BJ (cell line): ENCODE measurements around the gene RALY. TPM values are rescaled to one million over a fixed set of nuclear protein-coding genes. Genes with fewer than 3 reads are reported as not detected.

Source experiments
- CTCF ChIA-PET: fragments of 350-600 bp; formaldehyde crosslinking; extraction: SDS; loops from one replicate; lab custom pipeline; 2021; ENCODE audit warnings: antibody characterized with exemption, inconsistent platforms; lab: Yijun Ruan, JAX
- POLR2A ChIA-PET: fragments of 300-600 bp; sonication (Branson Sonifier 250); formaldehyde crosslinking; extraction: SDS; loops from one replicate; lab custom pipeline; 2021; ENCODE audit warnings: antibody characterized with exemption; lab: Charles Lee
- DNase-seq: peaks from one replicate; pipeline ENCODE4 v3.0.0-alpha.2; 2011; ENCODE audit warnings: low read depth
- H3K27me3 ChIP-seq: 2 replicates; pipeline ENCODE4 v1.6.0; 2011; ENCODE audit warnings: low read length; ENCODE audit not compliant: control insufficient read depth, insufficient read depth
- H3K36me3 ChIP-seq: 2 replicates; pipeline ENCODE4 v1.5.1; 2011; ENCODE audit warnings: low read length; ENCODE audit not compliant: control insufficient read depth, insufficient read depth
- H3K4me3 ChIP-seq: 2 replicates; pipeline ENCODE4 v1.5.1; 2011; ENCODE audit warnings: low read depth, mild to moderate bottlenecking, control low read depth, low read length
- CTCF ChIP-seq: IDR thresholded peaks from 2 replicates; pipeline ENCODE4 v1.5.1; 2011; ENCODE audit warnings: low read depth, mild to moderate bottlenecking, control low read depth, inconsistent platforms, low read length, moderate library complexity; ENCODE audit not compliant: insufficient read depth
- polyA plus RNA-seq: library from polyadenylated mRNA; depleted of rRNA; stranded (reverse); fragments of >200 nt; gene quantifications from 2 replicates; pipeline ENCODE4 v1.2.3, GENCODE V29; 2011

Gene RALY
- polyA plus RNA-seq, 1 experiment = 144 TPM

DNA sequence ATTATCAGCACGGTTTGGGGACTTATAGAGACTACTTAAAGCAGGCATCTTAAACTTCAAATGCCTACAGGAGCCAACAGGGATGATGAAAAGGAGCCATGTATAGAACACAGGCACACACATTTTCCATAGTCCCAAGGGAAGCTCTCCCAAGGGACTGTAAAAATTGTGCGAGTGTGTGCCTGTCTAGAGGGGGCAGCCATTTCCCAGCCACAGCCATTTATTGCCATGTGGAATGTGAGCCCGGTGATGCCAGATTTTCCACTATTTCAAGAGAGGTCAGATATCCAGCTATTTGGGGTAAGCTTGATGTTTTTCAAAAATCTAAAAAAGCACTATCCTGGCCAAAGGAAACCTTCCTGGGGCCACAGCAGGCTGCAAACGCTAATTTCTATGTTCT lies 24.1 kb upstream of the RALY start:
- Histone ChIP-seq H3K4me3 (no peak overlapping the region), H3K36me3 (no peaks in the 10 kb centered on the region), H3K27me3 (no peaks in the 10 kb centered on the region)
- TF ChIP-seq CTCF = no peak
- CTCF ChIA-PET = interaction anchor here (1.1 to 1.5 kb wide), 2 partner anchors 11 to 100 kb away, joined by 3 to 7 read pairs; no protein-coding TSS in a partner anchor
- POLR2A ChIA-PET = no interaction called here
- no peak for DNase-seq

- Histone ChIP-seq H3K4me3 (no peak overlapping the region), H3K36me3 (no peaks in the 10 kb centered on the region), H3K27me3 (no peaks in the 10 kb centered on the region)
- TF ChIP-seq CTCF = no peak
- ChIA-PET POLR2A (no interaction called here), CTCF (interaction anchor here (1.1 to 1.5 kb wide), 2 partner anchors 11 to 99 kb away, joined by 3 to 7 read pairs; no protein-coding TSS in a partner anchor)
- no peak for DNase-seq
Observed at GRCh38 chr20:33970229-33970628, 23.5 kb upstream of the RALY start.

DNA sequence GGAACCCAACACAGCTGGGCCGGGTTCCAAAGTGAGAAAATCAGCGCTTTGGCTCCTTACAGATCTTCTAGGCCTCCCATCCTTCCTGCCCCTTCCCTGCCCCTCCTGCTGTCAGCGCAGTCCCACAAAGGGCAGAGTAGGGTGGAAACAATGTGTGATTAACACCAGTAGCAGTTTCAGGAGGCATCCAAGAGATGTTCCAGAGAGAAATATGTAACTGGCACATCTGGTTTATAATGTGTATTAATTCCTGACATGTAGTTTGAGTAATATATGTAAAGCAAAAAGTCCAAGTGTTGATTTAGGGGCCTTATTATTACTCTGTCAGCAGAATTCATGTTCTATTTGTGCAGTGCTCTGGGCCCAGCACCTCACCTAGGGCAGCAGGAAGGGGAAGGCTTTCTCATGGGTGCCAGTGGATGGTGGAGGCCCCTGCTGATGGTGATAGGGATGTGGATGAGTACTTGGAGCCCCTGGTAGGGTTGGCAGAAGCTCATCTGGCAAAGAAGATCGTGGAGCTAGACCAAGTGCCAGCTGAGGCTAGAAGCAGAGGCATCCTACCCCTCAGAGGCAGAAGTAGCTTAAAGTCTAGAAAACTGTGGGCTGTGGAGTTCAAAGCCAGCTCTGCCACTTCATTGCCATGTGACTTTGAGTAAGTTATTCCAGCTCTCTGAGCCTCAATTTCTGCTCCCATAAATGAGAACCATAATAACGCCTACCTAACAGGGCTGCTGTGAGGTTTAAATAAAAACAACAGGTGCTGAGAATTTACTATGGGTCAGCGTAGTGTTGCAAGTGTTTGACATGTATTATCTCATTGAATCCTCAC lies 22.4 kb upstream of the RALY start:
- POLR2A ChIA-PET = no interaction called here
- no peaks in the 10 kb centered on the region for H3K27me3 ChIP-seq
- TF ChIP-seq CTCF = no peak
- DNase-seq = no peak
- CTCF ChIA-PET = no interaction called here
- H3K36me3 ChIP-seq = no peaks in the 10 kb centered on the region
- H3K4me3 ChIP-seq = no peak overlapping the region

GRCh38 chr20:33976959-33977358 lies 16.8 kb upstream of the RALY start:
- TF ChIP-seq CTCF = no peak
- H3K27me3 ChIP-seq = peaks cover 7% of the 10 kb centered on the region; the same call in 1 of the 2 replicates
- no peak for DNase-seq
- ChIA-PET POLR2A (no interaction called here), CTCF (interaction anchor here (0.8 kb wide), 1 partner anchor 8 kb away, joined by 3 read pairs; no protein-coding TSS in a partner anchor)
- H3K4me3 ChIP-seq = no peak overlapping the region
- no peaks in the 10 kb centered on the region for H3K36me3 ChIP-seq

- Histone ChIP-seq H3K36me3 (no peaks in the 10 kb centered on the region), H3K4me3 (no peak overlapping the region), H3K27me3 (peaks cover 7% of the 10 kb centered on the region; the same call in 1 of the 2 replicates)
- ChIA-PET CTCF (no interaction called here), POLR2A (no interaction called here)
- DNase-seq = no peak
- TF ChIP-seq CTCF = no peak
Observed at GRCh38 chr20:33977535-33977934, 16.2 kb upstream of the RALY start.
